Hepatocyte (in vitro differentiated cells): ENCODE results near the gene ANO6.

Source experiments
- CTCF ChIP-seq: fragments of 200-600 bp; sonication (generic); IDR thresholded peaks from 2 replicates; pipeline ENCODE4 v1.5.1; 2016; ENCODE audit warnings: antibody characterized with exemption, mild to moderate bottlenecking; ENCODE audit not compliant: poor library complexity
- EZH2phosphoT487 ChIP-seq: fragments of 200-600 bp; sonication (generic); IDR thresholded peaks from one replicate; pipeline ENCODE4 v1.6.1; 2018; ENCODE audit warnings: antibody characterized with exemption, mild to moderate bottlenecking, low read depth, moderate library complexity; ENCODE audit not compliant: unreplicated experiment, severe bottlenecking

- TF ChIP-seq CTCF: no peak
- TF ChIP-seq EZH2phosphoT487: no peak
Measured at GRCh38 chr12:45289245-45290215, 73.6 kb downstream of the ANO6 start.
